Medulla oblongata (tissue), 1 donor: ENCODE data around the gene RADIL.
"Not testable (repeated sequence)": the region's sequence is repeated elsewhere in the genome, so short reads cannot be mapped to it uniquely, and the experiment has no call there.

Source experiments
- DNase-seq: peaks from one replicate; pipeline ENCODE4 v3.0.0-alpha.2; 2015; ENCODE audit errors: extremely low spot score

The RADIL gene

GRCh38 chr7:4808565-4808964 lies 75.0 kb downstream of the RADIL start:
- DNase-seq, result no peak

GRCh38 chr7:4808026-4808425 lies 75.5 kb downstream of the RADIL start:
- no peak for DNase-seq

DNA sequence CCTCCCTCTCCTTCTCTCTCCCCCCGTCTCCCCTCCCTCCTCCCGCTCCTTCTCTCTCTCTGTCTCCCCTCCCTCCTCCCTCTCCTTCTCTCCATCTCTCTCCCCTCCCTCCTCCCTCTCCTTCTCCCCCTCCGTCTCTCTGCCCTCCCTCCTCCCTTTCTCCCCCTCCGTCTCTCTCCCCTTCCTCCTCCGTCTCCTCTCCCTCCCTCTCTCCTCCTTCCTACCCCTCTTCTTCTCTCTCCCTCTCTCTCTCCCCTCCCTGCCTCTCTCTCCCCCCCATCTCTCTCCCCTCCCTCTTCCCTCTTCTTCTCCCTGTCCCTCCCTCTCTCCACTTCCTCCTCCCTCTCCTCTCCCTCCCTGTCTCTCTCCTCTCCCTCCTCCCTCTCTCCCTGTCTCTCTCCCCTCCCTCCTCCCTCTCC lies 75.9 kb downstream of the RADIL start:
- peak; percentile 36 for DNase-seq

DNA sequence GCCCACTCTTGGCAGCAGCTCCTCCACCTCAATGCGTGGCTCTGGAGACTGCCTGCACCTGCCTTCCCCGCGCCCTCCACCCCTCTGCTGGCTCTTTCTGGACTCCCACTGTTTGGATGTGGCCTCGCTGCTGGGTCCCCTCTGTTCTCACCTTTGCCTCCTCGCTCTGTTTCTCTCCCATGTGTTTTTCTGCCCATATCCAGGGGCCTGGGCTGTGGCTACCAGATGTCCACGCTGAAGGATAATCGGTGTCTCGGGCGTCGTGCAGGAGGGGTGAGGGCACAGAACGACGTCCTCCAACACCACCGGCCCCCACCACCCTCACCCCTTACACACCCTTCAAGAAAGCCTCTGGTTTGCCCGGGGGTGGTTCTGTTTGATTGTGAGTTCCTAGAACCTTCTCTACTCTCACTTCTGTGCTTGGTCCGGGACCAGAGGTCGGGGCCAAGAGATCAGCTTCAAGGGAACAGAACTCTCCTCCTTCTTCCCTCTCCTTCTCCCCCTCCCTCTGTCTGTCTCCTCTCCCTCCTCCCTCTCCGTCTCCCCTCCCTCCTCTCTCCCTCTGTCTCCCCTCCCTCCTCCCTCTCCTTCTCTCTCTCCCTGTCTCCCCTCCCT lies 76.4 kb downstream of the RADIL start:
- DNase-seq, result no peak

- no peak for DNase-seq
Measured at GRCh38 chr7:4805984-4806300, 77.6 kb downstream of the RADIL start.

GRCh38 chr7:4805110-4805983 lies 78.2 kb downstream of the RADIL start:
- no peak for DNase-seq

DNA sequence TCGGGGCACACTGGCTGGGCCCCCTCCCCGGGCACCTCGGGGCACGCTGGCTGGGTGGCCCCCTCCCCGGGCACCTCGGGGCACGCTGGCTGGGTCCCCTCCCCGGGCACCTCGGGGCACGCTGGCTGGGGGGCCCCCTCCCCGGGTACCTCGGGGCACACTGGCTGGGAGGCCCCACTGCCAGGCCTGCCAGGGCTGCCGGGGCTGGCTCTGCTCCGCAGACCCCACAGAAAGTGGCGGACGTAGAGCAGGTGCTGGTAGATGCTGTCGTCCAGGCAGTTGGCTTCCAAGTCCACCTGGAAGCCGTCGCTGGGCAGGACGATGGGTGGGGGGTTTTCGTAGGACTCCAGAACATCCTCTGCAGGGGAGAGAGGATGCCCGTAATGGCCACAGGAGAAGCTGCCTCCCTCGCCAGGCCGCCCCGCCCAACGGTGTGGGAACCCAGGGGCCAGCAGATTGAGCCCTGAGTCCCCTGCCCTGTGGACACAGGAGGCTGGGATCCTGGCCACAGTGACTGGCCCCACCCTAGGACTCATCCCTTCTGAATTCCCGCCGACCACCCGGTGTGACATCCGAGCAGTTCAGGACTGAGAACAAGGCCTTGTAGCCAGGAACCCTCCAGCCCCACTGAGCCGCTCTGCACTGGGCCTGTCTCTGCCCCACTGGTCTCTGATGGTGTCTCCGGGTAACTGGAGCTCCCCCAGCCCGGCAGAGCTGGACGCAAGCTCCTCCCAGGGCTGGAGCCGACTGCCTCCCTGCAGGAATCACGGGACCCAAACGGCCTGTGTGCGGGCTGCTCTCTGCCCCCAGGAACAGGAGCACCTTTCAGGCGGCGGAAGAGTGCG lies 79.9 kb downstream of the RADIL start:
- DNase-seq, result no peak

- DNase-seq, result not testable (repeated sequence)
Measured at GRCh38 chr7:4802577-4802976, 80.9 kb downstream of the RADIL start.

- DNase-seq, result no peak
Measured at GRCh38 chr7:4801839-4802231, 81.7 kb downstream of the RADIL start.

DNA sequence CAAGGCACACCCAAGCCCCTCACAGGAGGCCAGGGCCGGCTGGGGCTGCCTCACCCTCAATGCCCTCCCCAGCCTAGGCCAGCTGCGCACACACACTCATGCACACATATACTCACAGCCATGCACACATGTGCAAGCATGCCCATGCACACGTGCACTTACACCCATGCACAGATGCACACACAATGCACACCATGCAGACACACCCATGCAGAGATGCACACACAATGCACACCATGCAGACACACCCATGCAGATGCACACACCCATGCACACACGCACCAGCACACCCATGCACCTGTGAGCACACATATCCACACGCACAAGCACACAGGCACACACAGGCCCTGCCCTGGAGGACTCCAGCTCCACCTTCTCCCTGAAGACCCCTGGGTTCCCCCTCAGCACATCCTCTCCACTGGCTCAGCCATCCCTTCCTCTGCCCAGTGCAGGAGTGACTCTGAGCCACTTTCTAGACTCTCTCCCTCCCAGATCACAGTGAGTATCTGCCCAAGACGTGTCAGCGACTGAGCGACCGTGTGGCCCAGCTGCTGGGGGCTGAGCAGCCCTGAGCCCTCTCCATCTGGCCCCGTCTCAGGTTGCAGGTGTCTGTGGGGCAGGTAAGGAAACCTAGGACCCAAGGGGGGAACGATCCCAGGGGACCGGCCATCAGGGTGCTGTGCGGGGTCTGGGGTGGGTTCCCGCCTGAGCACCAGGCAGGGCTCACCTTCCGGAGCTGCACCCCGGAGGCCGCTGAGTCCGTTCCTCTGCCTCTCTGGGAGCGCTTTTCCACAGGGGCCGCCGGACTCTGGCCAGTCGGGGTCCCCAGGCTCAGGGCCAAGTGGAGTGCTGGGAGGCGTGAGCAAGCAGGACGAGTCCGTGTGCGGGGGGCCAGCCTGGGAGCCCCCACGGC lies 82.3 kb downstream of the RADIL start:
- no peak for DNase-seq

DNA sequence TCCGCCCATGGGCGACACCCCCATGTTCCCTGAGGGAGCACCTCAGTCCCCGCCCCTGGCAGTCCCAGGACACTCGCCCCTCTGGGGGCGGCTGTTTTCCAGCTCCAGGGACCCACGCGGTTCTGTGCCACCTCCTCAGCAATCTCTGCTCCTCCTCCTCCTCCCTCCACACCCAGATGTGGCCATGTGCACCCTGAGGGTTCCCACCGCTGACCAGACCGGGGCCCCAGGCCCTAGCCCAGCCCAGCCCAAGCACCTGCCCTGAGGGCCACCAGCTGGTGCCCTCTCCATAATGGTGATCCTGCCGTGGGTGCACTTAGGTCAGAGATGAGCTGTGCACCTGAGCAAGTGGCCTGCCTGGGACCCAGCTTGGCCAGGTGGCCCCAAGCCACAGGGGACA lies 83.0 kb downstream of the RADIL start:
- DNase-seq, result no peak

DNA sequence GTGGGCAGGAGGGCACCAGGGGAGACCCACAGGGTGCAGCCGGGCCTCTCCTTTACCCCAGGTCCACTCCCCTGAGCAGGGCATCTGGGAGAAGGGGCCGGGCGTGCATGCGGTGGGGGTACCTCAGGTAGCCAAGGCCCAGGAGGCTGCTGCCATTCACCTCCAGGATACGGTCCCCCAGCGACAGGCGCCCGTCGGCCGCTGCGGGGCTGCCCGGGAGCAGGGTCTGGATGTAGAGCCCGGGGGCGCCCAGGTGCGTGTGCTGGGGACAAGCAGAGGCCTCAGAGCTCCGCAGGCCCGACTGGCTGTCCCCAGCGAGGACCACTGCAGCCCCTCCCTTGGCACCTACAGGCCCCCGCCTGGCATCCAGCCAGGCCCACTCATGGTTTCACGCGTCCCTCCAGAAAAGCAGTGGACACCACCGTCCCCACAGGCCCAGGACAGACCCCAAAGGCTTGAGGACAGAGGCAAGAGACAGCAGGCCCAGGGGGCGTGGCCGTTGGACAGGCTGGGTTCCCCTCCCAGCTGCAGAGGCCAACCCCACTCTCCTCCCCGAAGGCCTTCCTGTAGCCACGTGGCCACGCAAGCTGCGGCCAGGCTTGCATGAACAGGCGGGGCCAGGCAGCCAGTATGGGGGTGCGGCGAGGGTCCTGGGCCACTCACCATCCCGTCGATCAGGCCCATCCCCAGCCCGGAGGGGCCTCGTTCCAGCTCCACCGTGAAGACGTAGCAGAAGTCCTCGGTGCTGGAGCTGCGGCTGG lies 83.8 kb downstream of the RADIL start:
- no peak for DNase-seq

DNA sequence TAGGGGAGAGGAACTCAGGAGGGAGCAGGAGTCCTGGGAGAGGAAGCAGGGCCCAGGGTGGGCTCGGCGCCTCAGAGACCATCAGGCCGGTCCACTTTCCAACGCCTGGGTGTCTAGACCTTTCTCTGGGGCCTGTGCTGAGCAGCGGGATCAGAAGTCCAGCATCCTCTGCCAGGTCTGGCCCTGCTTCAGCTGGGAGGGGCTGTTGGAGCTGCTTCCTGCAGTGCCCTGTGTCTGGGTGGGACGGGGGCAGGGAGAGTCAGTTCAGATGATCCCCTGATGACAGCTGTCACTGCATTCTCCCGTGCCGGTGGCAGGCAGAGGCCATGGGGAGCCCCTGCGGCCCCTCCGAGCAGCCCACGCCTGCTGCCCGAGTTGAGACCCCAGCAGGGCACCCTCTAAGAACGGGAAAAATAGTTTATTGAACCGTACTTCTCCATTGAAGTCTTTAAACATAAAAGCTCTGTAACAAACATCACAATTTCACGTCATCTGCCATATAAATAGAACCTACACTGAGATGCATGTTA lies 84.7 kb downstream of the RADIL start:
- DNase-seq, result peak; percentile 18

DNA sequence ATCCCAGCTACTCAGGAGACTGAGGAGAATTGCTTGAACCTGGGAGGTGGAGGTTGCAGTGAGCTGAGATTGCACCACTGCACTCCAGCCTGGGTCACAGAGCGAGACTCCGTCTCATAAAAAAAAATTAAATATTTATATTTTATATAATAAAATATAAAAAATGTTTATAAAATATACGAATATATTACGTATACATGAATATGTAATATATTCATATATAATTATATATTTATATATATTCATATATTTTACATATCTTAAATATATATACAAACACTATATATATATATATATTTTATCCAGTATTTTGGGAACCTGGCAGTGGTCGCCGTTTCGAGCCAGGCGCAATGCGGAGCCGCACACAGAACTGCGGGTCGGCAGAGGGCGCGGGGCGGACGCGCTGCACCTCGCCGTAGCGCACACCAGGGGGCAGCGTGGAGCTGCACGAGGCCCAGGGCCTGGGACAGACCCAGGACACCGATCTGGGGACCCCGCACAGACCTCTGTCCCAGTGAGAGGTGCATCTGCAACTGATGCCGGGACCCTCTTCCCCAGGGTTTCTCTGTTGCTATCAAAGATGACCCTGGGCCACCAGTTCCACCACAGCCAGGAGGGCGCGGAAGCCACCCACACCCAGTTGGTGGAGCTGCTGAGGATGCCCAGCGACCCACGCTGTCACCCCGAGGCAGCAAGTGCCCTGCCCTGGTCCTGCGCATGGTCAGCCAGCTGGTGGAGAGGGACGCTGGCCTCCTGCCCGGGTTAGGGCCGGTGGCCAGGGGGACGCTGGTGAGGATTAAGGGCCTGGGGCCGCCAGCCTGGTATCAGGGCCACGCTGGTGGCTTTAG lies 85.4 kb downstream of the RADIL start:
- peak; percentile 44 for DNase-seq

DNA sequence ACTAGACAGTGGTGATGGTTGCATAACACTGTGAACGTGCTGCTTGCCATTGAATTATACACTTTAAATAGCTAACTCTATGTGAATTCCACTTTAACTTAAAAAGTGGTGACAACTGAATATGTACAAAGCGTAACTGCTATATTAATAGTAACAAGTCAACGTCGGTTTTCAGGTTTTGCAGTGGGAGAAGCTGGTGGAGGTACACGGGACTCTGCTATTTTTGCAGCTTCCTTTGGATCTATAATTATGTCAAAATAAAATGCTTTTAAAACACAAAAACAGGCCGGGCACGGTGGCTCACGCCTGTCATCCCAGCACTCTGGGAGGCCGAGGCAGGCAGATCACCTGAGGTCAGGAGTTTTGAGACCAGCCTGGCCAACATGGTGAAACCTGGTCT lies 87.1 kb downstream of the RADIL start:
- no peak for DNase-seq

DNA sequence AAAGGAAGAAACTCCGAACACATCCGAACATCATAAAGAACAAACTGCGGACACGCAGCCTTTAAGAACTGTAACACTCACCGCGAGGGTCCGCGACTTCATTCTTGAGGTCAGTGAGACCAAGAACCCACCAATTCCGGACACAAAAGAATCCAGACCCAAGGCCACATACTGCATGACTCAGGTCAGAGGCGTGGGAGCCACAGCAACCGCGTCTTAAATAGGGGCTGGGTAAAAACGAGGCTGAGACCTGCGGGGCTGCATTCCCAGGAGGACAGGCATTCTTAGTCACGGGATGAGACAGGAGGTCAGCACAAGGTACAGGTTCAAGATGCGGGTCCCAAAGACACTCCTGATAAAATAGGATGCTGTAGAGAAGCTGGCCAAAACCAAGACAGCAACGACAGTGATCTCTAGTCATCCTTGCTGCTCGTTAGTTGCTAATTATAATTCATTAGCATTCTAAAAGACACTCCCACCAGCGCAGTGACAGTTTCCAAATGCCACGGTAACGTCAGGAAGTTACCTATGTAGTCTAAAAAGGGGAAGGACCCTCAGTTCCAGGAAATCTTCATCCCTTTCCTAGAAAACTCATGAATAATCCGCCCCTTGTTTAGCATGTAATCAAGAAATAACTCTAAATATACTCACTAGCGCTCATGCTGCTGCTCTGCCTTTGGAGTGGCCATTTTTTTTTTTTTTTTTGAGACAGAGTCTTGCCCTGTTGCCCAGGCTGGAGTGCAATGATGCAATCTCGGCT lies 88.7 kb downstream of the RADIL start:
- no peak for DNase-seq

GRCh38 chr7:4794171-4794570 lies 89.3 kb downstream of the RADIL start:
- not testable (repeated sequence) for DNase-seq

DNA sequence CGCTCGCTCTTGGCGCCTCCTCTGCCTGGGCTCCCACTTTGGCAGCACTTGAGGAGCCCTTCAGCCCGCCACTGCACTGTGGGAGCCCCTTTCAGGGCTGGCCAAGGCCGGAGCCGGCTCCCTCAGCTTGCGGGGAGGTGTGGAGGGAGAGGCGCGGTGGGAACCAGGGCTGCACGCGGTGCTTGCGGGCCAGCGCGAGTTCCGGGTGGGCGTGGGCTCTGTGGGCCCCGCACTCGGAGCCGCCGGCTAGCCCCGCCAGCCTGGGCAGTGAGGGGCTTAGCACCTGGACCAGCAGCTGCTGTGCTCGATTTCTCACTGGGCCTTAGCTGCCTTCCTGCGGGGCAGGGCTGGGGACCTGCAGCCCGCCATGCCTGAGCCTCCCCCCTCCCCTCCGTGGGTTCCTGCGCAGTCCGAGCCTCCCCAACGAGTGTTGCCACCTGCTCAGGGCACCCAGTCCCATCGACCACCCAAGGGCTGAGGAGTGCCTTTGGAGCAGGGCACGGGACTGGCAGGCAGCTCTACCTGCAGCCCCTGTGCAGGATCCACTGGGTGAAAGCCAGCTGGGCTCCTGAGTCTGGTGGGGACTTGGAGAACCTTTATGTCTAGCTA lies 90.0 kb downstream of the RADIL start:
- DNase-seq, result not testable (repeated sequence)
